ENCODE data around the gene OCSTAMP.

OCSTAMP gene

GRCh38 chr20:46505506-46505905 is 44.9 kb downstream of the OCSTAMP start:
- H3K4me1 ChIP-seq (ENCODE audit: insufficient read depth, low read length, severe bottlenecking) = no peaks in the 10 kb centered on the region
- no peak overlapping the region for H2AFZ ChIP-seq (ENCODE audit: low read length)
- H3K9me2 ChIP-seq (ENCODE audit: low read depth, low read length) = no peaks in the 10 kb centered on the region
- H3K36me3 ChIP-seq (ENCODE audit: insufficient read depth, low read length) = no peaks in the 10 kb centered on the region
- no peaks in the 10 kb centered on the region for H3F3A ChIP-seq (ENCODE audit: insufficient read depth, low read length)
- no peaks in the 10 kb centered on the region for H4K20me1 ChIP-seq (ENCODE audit: insufficient read depth, low read length)
- TF ChIP-seq CTCF (IDR thresholded peaks at IDR 0.05; ENCODE audit: low read length) (no peak), EZH2 (IDR thresholded peaks at IDR 0.05; ENCODE audit: borderline replicate concordance, low read length) (no peak)
- H3K4me3 ChIP-seq (ENCODE audit: low read depth, low read length, poor library complexity, severe bottlenecking) = no peak overlapping the region
- no peak overlapping the region for H3K9ac ChIP-seq (ENCODE audit: low read length)
- no peak overlapping the region for H3K4me2 ChIP-seq (ENCODE audit: low read length)
- no peak overlapping the region for H3K27ac ChIP-seq (ENCODE audit: low read depth, low read length, poor library complexity, severe bottlenecking)
- no peaks in the 10 kb centered on the region for H3K27me3 ChIP-seq (ENCODE audit: insufficient read depth, low read length)
- H3K79me2 ChIP-seq (ENCODE audit: insufficient read depth, low read length) = no peaks in the 10 kb centered on the region
- H3K9me3 ChIP-seq (ENCODE audit: low read length) = peaks cover 26% of the 10 kb centered on the region

- Histone ChIP-seq H3K9ac (ENCODE audit: low read length) (no peak overlapping the region), H3K9me3 (ENCODE audit: low read length) (peaks cover 27% of the 10 kb centered on the region)
These were observed 48.5 kb downstream of the OCSTAMP start for GRCh38 chr20:46501961-46502360.

GRCh38 chr20:46501337-46501942 is 49.0 kb downstream of the OCSTAMP start:
- H3K4me3 ChIP-seq (ENCODE audit: low read depth, low read length, poor library complexity, severe bottlenecking) = no peak overlapping the region
- no peaks in the 10 kb centered on the region for H3K4me1 ChIP-seq (ENCODE audit: insufficient read depth, low read length, severe bottlenecking)
- H3F3A ChIP-seq (ENCODE audit: insufficient read depth, low read length) = no peaks in the 10 kb centered on the region
- no peaks in the 10 kb centered on the region for H3K27me3 ChIP-seq (ENCODE audit: insufficient read depth, low read length)
- H3K27ac ChIP-seq (ENCODE audit: low read depth, low read length, poor library complexity, severe bottlenecking) = no peak overlapping the region
- H3K9me2 ChIP-seq (ENCODE audit: low read depth, low read length) = no peaks in the 10 kb centered on the region
- no peaks in the 10 kb centered on the region for H4K20me1 ChIP-seq (ENCODE audit: insufficient read depth, low read length)
- H3K9me3 ChIP-seq (ENCODE audit: low read length) = peaks cover 27% of the 10 kb centered on the region
- TF ChIP-seq EZH2 (IDR thresholded peaks at IDR 0.05; ENCODE audit: borderline replicate concordance, low read length) (no peak), CTCF (IDR thresholded peaks at IDR 0.05; ENCODE audit: low read length) (no peak)
- no peak overlapping the region for H2AFZ ChIP-seq (ENCODE audit: low read length)
- no peak overlapping the region for H3K4me2 ChIP-seq (ENCODE audit: low read length)
- H3K36me3 ChIP-seq (ENCODE audit: insufficient read depth, low read length) = no peaks in the 10 kb centered on the region
- no peak overlapping the region for H3K9ac ChIP-seq (ENCODE audit: low read length)
- H3K79me2 ChIP-seq (ENCODE audit: insufficient read depth, low read length) = no peaks in the 10 kb centered on the region

More at GRCh38 chr20:46501961-46502360, 48.5 kb downstream of the OCSTAMP start:
- no peaks in the 10 kb centered on the region for H3K9me2 ChIP-seq (ENCODE audit: low read depth, low read length)
- no peaks in the 10 kb centered on the region for H3K79me2 ChIP-seq (ENCODE audit: insufficient read depth, low read length)
- no peak overlapping the region for H2AFZ ChIP-seq (ENCODE audit: low read length)
- no peak overlapping the region for H3K27ac ChIP-seq (ENCODE audit: low read depth, low read length, poor library complexity, severe bottlenecking)
- H4K20me1 ChIP-seq (ENCODE audit: insufficient read depth, low read length) = no peaks in the 10 kb centered on the region
- H3F3A ChIP-seq (ENCODE audit: insufficient read depth, low read length) = no peaks in the 10 kb centered on the region
- no peak overlapping the region for H3K4me3 ChIP-seq (ENCODE audit: low read depth, low read length, poor library complexity, severe bottlenecking)
- no peak overlapping the region for H3K4me2 ChIP-seq (ENCODE audit: low read length)
- H3K4me1 ChIP-seq (ENCODE audit: insufficient read depth, low read length, severe bottlenecking) = no peaks in the 10 kb centered on the region
- H3K36me3 ChIP-seq (ENCODE audit: insufficient read depth, low read length) = no peaks in the 10 kb centered on the region
- no peak for TF ChIP-seq CTCF (IDR thresholded peaks at IDR 0.05; ENCODE audit: low read length)
- TF ChIP-seq EZH2 (IDR thresholded peaks at IDR 0.05; ENCODE audit: borderline replicate concordance, low read length) = no peak
- H3K27me3 ChIP-seq (ENCODE audit: insufficient read depth, low read length) = no peaks in the 10 kb centered on the region
